Measurements from ENCODE around the gene IFT20.

- TF ChIP-seq EP300 (IDR thresholded peaks at IDR 0.05; ENCODE audit: borderline replicate concordance in 1 of 2, control insufficient read depth in 1 of 2, low read depth in 2 of 2, low read length in 2 of 2): no peak
- TF ChIP-seq CTCF (IDR thresholded peaks at IDR 0.05 in 2 of 3, conservative IDR thresholded peaks at IDR 0.05 in 1 of 3; ENCODE audit: control insufficient read depth in 2 of 3, extremely low read depth in 1 of 3, insufficient read depth in 1 of 3, low read depth in 3 of 3, low read length in 3 of 3): no peak
- TF ChIP-seq NRF1 (conservative IDR thresholded peaks at IDR 0.05; ENCODE audit: low read depth, low read length): no peak
Measured at GRCh38 chr17:28279411-28279810, 55.9 kb downstream of the IFT20 start.
